Measurements from ENCODE around the gene SMG5.
A peak's percentile ranks its signal among the peaks of the same experiment; 100 is the strongest.
"Not testable (repeated sequence)": the region's sequence is repeated elsewhere in the genome, so short reads cannot be mapped to it uniquely, and the experiment has no call there.

Gene SMG5, protein sequence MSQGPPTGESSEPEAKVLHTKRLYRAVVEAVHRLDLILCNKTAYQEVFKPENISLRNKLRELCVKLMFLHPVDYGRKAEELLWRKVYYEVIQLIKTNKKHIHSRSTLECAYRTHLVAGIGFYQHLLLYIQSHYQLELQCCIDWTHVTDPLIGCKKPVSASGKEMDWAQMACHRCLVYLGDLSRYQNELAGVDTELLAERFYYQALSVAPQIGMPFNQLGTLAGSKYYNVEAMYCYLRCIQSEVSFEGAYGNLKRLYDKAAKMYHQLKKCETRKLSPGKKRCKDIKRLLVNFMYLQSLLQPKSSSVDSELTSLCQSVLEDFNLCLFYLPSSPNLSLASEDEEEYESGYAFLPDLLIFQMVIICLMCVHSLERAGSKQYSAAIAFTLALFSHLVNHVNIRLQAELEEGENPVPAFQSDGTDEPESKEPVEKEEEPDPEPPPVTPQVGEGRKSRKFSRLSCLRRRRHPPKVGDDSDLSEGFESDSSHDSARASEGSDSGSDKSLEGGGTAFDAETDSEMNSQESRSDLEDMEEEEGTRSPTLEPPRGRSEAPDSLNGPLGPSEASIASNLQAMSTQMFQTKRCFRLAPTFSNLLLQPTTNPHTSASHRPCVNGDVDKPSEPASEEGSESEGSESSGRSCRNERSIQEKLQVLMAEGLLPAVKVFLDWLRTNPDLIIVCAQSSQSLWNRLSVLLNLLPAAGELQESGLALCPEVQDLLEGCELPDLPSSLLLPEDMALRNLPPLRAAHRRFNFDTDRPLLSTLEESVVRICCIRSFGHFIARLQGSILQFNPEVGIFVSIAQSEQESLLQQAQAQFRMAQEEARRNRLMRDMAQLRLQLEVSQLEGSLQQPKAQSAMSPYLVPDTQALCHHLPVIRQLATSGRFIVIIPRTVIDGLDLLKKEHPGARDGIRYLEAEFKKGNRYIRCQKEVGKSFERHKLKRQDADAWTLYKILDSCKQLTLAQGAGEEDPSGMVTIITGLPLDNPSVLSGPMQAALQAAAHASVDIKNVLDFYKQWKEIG
- total RNA-seq: 100 to 128 (median 121) reads per million in 4 donors

DNA sequence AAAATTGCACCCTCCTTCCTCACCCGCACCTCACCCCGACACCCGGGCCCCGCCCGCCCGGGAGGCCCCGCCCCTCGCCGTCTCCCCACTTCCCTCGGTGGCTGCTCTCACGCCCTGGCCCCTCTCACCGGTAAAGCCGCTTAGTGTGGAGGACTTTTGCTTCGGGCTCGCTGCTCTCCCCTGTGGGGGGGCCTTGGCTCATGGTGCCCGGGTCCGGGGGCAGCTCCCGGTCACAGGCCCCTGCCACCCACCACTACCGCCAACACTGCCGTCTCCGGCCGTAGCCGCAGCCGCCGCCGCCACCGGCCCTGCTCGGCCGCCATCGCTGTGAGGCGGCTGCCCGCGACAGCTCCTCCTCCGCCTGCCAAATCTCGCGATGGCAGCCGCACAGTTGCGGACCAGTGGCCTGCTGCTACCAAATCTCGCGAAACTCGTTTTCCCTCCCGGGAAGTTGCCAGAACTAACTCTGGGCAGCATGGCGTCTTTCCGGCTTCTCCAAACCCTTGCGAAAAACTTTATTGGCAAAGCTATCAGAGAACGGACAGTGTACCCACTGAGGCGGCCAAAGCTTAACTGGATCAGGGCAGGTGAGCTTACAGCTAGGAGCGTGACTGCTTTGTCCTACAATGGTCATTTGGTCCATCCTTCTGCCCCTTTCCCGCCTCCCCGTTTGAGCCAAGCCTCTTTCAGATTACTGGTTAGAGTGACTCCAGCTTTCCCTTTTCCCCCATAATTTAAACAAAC lies at the start of gene SMG5:
Gene SMG5 (minus strand): TSS at position 347 of the 744 bp plus-strand sequence. CDS start 145 bp downstream, at position 202.
- peak; percentile 91 to 98 (median 95) for DNase-seq

DNA sequence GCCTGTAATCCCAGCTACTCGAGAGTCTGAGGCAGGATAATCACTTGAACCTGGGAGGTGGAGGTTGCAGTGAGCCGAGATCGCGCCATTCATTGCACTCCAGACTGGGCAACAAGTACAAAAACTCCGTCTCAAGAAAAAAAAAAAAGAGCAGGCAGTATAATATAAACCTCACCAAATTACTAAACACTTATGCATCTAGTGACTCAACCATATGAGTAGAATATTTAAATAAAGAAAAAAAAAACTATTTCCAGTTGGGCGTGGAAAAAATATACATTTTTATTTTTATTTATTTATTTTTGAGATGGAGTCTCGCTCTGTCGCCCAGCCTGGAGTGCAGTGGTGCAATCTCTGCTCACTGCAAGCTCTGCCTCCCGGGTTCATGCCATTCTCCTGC lies 40.6 kb upstream of the SMG5 start:
- DNase-seq: not testable (repeated sequence)

DNA sequence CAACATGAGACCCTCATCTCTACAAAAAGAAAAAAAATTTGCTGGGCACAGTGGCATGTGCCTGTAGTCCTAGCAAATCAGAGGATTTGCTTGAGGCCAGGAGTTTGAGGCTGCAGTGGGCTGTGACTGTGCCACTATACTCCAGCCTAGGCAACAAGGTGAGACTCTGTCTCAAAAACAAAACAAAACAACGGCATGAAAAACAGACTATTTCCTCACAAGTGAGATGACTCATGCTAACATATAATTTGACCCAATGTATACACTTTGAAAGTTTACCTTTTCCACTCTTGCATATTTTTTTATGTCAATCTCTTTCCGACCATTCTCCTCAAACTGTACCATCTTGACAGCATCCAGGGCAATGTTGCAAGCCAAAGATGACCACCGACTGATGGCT lies 37.9 kb upstream of the SMG5 start:
- no peak for DNase-seq

DNA sequence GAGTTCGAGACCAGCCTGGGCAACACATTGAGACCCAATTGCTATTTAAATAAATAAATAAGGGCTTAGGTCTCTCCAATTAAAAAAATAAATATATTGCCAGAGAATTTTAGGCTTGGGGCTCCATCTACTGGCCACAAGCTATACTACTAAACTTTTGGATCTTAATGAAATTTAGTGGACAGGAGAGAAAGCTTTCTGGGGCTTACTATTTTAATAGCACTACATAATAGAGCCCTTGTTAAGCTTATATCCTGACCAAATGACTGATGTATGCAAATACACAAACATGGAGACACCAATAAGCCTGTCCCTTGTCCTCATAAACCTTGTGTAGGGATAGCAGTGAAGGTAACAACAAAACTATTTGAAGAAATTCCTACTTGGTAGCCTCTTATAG lies 37.0 kb upstream of the SMG5 start:
- DNase-seq: peak in 2 of 5 donors; percentile 15

DNA sequence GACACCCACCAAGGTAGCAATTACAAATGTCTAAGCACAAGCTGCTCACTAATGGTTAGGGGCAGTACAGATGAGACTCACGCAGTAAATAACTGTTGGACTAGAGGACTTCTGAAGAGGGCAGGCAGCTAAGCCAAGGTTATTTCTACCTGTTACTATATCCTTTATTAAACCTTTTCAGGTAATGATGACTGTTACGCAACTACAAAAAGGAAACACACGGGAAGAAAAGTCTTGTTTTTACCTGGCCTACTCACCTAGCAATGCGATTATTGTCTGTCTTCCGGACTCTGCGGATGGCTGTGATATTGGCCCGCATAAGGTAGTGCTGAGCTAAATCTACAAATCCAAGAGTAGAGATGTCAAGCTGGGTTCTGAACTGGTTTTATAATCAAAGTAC lies 34.3 kb upstream of the SMG5 start:
- DNase-seq: no peak

DNA sequence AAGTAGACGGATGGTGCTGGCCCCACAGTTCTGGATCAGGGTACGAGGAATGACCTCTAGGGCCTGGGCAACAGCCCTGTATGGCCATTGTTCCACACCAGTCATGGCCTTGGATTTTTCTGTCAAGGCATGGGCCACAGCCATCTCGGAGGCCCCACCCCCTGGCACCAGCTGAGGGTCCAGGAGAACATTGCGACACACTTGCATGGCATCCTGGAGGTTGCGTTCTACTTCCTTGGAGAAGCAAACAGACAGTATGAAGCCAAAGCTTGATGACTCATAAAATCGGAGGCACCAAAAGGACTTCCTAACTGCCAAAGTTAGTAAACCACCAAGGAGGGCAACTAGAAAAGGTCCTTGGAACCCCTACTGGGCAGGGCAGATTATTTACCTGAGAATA lies 28.3 kb upstream of the SMG5 start:
- DNase-seq: no peak

DNA sequence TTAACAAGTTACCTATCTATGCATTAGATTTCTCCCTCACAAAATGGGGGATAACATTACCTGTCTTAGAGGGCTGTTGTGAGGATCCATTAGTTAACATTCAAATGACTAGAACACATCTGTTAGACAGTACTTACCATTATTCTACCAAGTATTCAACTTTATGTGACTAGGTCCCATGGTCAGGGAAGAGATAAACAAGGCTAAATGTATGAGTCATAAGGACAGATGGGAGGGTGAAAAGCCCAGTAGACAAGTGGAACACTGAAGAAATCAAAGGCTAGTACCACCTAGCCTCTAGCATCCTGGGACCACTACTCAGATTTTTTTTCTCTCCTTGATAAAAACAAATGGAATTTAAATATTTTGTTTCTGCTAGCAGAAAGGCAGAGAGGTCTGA lies 25.5 kb upstream of the SMG5 start:
- DNase-seq: no peak

DNA sequence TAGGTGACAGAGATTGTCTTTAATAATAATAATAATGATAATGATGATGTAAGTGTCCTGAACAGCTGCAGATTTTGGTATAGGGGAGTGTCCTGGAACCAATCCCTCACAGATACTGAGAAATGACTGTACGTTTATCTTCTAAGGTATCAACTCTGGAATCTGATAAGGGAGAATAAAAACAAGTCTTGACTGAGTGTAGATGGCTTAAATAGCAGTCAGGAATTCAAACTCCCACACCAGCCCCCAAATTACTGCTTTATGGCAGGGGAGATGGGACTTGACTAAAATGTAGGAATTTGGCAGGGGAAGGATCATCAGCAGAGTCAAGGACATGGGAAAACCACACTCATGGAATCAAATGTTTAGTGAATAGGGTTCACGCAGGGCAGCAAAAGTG lies 22.6 kb upstream of the SMG5 start:
- DNase-seq: no peak

DNA sequence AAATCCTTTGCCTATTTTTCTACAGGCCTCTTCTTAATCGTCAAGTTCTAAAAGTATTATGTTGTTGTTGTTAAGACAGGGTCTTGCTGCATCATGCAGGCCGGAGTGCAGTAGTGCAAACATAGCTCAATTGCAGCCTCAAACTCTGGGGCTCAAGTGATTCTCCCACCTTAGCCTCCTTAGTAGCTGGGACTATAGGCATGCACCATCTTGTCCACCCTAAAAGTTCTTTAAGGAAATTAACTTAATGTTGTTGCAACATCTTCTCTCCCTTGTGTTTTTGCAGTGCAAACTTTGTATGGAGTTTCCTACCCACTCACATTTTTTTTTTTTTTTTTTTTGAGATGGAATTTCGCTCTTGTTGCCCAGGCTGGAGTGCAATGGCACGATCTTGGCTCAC lies 20.6 kb upstream of the SMG5 start:
- DNase-seq: no peak

DNA sequence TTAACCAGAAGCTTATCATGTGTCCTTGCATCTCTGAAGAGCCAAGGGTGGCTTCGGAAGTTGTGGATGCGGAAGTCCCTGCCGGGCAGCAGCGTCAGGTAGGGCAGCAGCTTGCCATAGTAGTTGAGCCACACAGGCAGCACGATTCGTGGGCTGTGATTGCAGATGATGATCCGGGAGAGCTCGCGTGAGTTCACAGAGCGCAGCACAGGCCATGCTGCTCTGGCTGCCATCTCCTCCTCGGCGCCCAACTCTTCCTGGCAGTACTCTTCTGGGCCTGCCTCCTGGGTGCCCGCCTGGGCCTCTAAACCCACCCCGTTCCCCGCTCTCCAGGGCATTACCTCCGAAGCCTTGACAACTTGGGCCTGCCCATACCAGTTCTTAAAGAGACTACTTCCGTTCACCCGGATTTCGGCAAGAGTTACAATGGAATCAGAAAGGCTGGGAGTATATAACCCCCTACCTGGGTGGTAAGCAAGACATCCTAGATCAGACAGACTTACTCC lies 16.3 kb upstream of the SMG5 start, which contains the start of gene VHLL:
Gene VHLL (minus strand): TSS at position 456 of the 506 bp plus-strand sequence. CDS start 118 bp downstream, at position 338.
- DNase-seq: no peak

DNA sequence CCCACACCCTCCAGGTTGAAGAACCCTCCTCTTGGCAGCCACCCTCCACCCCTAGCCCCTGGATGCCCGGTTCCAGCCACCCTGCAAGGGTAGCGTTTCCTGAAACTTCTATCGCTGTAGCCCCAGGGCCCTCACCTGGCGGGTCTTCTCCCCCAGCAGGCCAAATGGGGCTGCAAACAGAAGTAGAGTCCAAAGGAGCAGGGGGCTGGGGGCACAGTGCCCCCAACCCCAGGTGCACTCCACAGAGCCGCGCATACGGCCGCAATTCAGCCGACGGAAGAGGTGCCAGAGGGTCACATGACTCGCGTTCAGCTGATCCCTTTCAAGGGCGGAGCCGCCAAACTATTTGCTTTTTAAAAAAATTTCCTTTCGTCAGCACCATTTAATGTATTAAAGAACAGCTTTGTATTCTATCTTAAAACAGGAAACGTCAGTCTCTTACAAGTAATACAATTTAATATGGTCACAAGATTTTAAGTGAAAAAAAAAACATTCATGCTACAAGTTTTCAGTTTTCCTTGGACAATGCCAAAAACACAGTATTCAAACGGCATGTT lies 12.8 kb upstream of the SMG5 start, which contains the start of gene GLMP:
Gene GLMP (minus strand): TSS at position 289 of the 557 bp plus-strand sequence. CDS start 34 bp downstream, at position 255.
- DNase-seq: peak in 4 of 5 donors; percentile 31 to 64 (median 52)

DNA sequence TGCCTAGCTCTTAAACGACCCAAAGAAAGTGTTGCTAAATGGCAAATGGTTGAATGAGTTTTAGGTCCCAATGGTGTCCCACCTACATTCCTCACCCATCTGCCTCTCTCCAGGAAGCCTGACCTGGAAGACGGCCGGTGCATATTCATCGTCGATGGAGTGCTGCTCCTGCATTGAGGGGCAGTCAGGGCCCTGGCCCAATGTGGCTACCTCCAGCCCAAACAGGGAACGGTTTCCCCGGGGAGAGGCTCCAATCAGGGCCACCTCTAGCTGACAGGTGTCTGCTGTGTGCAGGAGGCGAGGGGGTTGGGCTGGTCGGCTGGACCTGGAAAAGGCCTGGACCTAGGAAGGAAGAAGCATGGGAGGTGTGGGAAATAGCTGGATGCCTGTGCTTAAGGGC lies 11.3 kb upstream of the SMG5 start:
- no peak for DNase-seq

DNA sequence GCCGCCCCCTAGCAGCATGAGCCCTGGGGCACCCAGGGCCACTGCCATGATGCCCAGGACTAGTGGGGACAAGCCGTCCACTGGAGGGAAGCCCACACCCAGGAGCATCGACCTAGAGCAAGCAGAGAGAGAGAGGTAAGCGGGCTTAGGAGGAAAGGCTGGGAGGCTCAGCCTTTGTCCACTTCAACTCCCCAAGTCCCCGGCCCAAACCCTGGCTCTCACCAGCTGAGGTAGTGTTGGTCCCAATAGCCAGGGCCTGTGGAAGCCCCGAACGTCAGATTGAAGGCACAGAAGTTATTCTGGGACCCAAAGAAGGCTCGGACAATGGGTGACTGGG lies 10.4 kb upstream of the SMG5 start:
- no peak for DNase-seq

DNA sequence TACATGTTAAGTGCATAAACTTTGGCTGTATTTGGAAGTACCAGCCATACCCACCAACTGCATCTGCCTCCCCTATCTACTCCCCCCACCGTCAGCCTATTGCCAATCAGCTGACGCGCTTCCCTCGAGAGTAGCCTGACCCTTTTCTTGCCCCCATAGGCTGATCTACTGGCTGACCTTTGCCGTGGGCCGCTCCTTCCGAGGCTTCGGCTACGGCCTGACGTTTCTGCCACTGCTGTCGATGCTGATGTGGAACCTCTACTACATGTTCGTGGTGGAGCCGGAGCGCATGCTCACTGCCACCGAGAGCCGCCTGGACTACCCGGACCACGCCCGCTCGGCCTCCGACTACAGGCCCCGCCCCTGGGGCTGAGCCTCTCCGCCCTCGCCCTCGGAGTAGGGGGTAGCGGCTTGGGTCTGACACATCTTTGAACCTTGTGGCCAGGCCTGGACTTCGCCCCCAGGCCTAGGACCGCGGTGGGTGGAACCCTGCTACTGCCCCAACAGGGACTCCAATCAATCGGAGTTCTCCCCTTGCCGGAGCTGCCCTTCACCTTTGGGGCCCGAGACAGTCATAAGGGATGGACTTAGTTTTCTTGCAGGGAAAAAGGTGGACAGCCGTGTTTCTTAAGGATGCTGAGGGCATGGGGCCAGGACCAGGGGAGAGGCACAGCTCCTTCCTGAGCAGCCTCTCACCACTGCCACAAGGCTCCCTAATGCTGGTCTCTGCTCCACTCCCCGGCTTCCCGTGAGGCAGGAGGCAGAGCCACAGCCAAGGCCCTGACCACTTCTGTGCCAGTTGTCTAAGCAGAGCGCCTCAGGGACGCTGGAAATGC lies 8.8 kb upstream of the SMG5 start:
- DNase-seq: no peak

DNA sequence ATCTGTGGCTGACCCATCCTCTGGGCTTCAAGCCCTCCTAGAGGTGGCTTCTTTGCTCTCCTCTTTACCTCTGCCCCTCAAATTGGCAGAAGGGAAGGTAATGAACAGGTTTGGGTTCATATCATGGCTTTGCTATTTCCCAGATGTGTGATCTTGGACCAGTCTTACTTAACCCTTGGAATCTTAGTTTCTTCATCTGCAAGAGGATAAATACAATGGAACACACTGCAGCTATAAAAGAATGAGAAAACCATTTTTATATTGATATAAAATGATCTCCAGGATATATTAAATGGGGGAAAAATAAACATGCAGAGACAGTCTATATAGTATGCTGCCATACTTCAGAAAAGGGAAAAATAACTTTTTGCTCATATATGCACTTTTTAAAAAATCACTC lies 7.2 kb upstream of the SMG5 start:
- DNase-seq: no peak

DNA sequence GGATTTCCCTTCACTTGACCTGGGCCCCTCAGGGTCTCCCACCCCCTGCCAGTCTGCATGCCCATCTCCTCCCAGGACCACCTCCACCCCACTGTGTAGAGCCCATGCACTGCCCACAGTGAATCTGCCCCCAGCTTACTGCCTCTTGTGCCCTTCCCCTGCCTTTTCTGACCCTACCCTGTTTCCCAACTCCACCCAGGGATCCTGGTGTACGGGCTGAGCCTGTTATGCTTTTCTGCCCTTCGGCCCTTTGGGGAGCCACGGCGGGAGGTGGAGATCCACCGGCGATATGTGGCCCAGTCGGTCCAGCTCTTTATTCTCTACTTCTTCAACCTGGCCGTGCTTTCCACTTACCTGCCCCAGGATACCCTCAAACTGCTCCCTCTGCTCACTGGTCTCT lies 3.4 kb upstream of the SMG5 start:
- DNase-seq: no peak

DNA sequence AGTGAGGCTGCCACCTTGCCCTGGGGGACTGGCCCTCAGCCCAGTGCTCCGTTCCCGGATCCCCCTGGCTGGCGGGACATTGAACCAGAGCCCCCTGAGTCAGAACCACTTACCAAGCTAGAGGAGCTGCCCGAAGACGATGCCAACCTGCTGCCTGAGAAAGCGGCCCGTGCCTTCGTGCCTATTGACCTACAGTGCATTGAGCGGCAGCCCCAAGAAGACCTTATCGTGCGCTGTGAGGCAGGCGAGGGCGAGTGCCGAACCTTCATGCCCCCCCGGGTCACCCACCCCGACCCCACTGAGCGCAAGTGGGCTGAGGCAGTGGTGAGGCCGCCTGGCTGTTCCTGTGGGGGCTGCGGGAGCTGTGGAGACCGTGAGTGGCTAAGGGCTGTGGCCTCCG lies 2.8 kb upstream of the SMG5 start:
- DNase-seq: no peak

DNA sequence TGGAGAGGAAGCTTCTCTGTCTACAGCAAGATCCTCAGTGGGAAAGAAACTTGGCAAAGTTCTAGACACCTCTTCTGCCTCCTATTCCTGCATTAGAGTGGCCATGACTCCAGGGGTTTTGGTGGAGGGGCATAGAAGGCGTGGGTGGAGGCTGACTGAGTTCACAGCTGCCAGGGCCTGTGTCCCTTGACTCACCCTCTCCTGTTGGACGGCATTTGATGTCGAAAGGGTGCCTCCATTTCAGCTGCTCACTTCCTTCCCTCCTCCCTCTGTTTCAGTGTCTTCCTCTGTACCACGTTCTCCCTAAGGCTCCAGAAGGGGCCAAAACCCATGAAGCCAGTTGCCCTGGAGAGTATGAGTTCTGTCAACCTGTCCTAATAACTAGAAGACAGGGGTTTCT lies 2.1 kb upstream of the SMG5 start:
- no peak for DNase-seq

DNA sequence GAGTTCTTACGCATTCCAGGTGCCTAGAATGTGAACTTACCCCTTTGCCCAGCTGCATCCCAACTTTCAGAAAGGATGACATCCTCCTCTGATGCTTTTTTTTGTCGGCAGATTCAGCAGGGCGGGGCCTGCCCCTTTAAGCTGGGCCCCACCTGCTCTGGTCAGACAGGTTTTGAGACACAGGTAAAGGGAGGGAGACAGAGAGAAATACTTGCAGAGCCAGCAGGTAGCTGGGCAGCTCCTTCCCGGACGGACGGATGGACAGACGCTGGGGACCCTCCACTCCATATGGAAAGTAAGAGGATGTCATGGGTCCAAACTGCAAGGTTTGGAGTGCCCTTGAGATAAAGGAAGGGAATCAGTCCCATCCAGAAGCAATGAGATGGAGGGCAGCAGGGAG lies 1.5 kb upstream of the SMG5 start, which contains the start of gene TMEM79:
Gene TMEM79 (plus strand): TSS at position 214 of the 400 bp plus-strand sequence. CDS start 902 bp downstream, outside the sequence.
- DNase-seq: no peak

DNA sequence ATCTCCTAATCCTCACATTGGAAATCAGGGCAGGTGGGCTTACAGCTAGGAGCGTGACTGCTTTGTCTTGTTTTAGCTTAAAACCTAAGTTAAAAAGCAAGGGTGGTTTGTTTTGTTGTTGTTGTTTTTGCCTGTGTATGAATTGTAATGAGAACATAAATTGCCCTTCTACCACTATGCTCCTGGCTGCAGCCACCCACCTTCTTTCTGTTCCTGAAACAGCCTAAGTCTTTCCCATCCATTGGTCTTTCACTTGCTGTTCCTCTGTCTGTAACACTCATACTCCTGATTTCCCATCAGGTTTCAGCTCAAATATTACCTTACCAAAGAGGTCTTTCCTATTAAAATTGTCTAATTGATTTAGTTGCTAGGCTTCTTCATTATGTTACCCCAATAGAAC lies 896 bp upstream of the SMG5 start:
- no peak for DNase-seq
